Fibroblast of the aortic adventitia (primary cell): ENCODE data around the gene ANGEL2. TPM values are rescaled to one million over a fixed set of nuclear protein-coding genes. Genes with fewer than 3 reads are reported as not detected.
A peak's percentile ranks its signal among the peaks of the same experiment; 100 is the strongest.

Source experiments
- DNase-seq: peaks from one replicate; pipeline ENCODE4 v3.0.0-alpha.2; 2010; ENCODE audit warnings: low read depth
- H3K4me3 ChIP-seq: 2 replicates; pipeline ENCODE4 v1.5.1; 2011; ENCODE audit warnings: low read depth, mild to moderate bottlenecking, control low read depth, low read length, moderate library complexity
- CTCF ChIP-seq: IDR thresholded peaks from 2 replicates; pipeline ENCODE4 v1.5.1; 2011; ENCODE audit warnings: mild to moderate bottlenecking, low read length, control low read depth, inconsistent platforms; ENCODE audit not compliant: insufficient read depth
- total RNA-seq: library from RNA; depleted of rRNA; stranded (reverse); fragments of >200 nt; gene quantifications from 2 replicates; pipeline ENCODE4 v1.2.3, GENCODE V29; 2012; ENCODE audit warnings: low replicate concordance

The ANGEL2 gene
- total RNA-seq, 1 donor = 63.4 TPM

DNA sequence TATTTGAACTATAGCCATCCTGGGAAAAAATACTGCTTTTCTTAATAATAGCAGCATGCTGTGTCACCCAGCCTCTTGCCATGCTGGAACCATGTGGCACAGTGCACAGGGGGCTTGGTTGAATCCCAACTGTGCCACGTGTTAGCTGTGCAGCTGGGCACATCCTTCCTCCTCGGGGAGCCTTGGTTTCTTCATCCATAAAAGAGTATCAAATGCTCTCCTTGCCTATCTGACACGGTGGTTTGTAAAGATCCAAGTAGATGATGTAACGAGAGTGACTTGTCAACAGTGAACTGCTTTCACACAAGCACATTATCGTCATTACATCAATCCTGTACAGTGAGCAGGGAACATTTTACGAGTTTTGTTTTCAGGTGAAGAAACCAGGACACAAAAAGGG is 41.0 kb downstream of the ANGEL2 start:
- no peak for DNase-seq
- H3K4me3 ChIP-seq = no peak overlapping the region
- no peak for TF ChIP-seq CTCF

DNA sequence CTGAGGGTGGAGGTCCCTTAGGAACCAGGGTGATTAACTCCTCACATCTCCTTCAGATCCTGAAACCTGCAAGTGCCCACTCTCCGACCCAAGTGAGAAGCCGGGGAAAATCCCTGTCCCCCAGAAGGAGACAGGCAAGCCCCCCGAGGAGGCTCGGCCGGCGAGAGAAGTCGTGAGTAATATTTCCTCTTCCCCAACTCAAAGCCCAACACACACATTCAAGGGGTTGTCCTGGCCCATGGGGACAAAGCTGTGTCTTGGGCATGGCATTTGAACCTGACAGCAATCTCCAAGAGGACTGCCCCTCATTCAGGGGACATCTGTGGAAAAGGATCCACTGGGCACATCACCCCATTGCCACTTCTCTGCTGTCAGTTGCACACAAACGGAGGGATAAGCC is 41.8 kb downstream of the ANGEL2 start:
- DNase-seq = no peak
- H3K4me3 ChIP-seq = no peak overlapping the region
- TF ChIP-seq CTCF = no peak

DNA sequence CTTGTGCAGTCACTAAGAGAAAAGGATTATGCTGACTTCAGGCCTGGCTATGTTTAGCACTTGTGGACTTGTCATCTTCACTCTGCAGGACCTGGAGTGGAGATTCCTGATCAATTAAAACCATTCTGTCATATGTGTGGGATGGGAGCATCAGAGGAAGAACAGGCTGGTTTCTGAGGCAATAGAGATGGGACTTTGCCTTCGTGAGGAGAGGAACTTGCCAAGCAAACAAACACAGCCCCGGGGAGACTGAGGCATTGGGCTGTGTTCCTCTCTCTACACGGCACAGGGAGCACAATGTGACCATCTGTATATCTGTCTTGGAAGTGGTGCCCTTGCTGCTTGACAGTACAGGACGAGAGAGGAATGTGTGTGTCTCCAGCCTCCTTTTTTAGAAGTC is 42.2 kb downstream of the ANGEL2 start:
- DNase-seq = no peak
- no peak for TF ChIP-seq CTCF
- no peak overlapping the region for H3K4me3 ChIP-seq

- no peak for DNase-seq
- no peak overlapping the region for H3K4me3 ChIP-seq
- TF ChIP-seq CTCF = no peak
These were observed 44.4 kb downstream of the ANGEL2 start for GRCh38 chr1:212971312-212971711.

DNA sequence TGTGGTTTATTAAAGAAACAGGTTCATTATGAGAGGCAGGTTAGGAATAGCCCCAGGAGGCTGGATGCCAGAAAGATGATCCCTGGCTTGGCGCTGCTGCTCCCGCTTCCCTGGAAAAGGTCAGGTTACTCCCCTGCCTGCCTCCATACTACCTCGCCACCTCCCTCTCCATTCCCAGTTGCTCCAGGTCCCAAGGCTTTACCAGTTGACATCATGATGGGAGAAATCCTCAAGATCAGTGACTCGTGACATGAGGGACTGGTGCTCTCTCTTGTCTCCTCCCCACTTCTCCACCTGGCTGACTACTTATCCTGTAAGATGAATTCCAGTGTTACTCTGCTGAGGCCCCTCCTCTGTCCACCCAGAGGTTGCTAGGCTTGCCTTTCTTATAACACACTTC is 45.6 kb downstream of the ANGEL2 start:
- TF ChIP-seq CTCF = no peak
- DNase-seq = no peak
- H3K4me3 ChIP-seq = no peak overlapping the region

GRCh38 chr1:212968368-212968863 is 47.3 kb downstream of the ANGEL2 start:
- TF ChIP-seq CTCF = no peak
- no peak for DNase-seq
- no peak overlapping the region for H3K4me3 ChIP-seq

DNA sequence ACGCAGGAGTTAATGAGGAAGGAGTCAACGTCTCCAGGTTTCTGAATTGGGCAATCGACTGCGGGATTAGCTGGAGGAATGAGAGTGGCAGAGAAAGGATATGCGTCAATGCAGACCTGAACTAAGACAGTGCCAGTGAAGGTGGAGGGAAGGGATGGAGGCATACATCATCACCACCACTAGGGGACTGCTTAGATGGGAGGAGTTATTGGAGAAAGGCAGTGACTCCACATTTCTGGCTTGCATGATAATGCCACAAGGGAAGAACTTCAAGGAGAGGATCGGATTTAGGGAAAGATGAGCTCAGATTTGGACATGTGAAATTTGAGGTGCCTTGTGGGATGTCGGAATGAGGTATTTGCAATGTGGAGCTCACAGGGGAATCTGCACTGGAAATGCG is 47.9 kb downstream of the ANGEL2 start:
- no peak overlapping the region for H3K4me3 ChIP-seq
- TF ChIP-seq CTCF = peak; percentile 66
- DNase-seq = peak; percentile 29
